ENCODE results near the gene CASP9.

- no peak for TF ChIP-seq CTCF (IDR thresholded peaks at IDR 0.05)
- no peak for TF ChIP-seq RELA (CRISPR knock-in tag; IDR thresholded peaks at IDR 0.05; ENCODE audit: borderline replicate concordance)
- TF ChIP-seq ZMAT4 (CRISPR knock-in tag; IDR thresholded peaks at IDR 0.05) = no peak
- TF ChIP-seq ATF2 (CRISPR knock-in tag; IDR thresholded peaks at IDR 0.05; ENCODE audit: borderline replicate concordance, low read depth) = no peak
- TF ChIP-seq MAX (CRISPR knock-in tag; IDR thresholded peaks at IDR 0.05) = no peak
- TF ChIP-seq GABPB1 (CRISPR knock-in tag; IDR thresholded peaks at IDR 0.05) = no peak
- TF ChIP-seq TEAD1 (CRISPR knock-in tag; IDR thresholded peaks at IDR 0.05) = no peak
- TF ChIP-seq CREB1 (CRISPR knock-in tag; IDR thresholded peaks at IDR 0.05) = no peak
- no peak for TF ChIP-seq JUN (CRISPR knock-in tag; IDR thresholded peaks at IDR 0.05)
- TF ChIP-seq E2F4 (CRISPR knock-in tag; IDR thresholded peaks at IDR 0.05; ENCODE audit: borderline replicate concordance, low read depth) = no peak
- no peak for TF ChIP-seq NFATC4 (CRISPR knock-in tag; IDR thresholded peaks at IDR 0.05)
- TF ChIP-seq SP1 (CRISPR knock-in tag; conservative IDR thresholded peaks at IDR 0.05) = no peak
Measured at GRCh38 chr1:15568387-15569073, 44.5 kb upstream of the CASP9 start.
